OCI-M2 (cell line): ENCODE measurements around the gene ACTR3C.
A peak's percentile ranks its signal among the peaks of the same experiment; 100 is the strongest.

Experiments used
- DNase-seq: peaks from one replicate; lab custom pipeline; 2025; ENCODE audit not compliant: unreplicated experiment; lab: John Stamatoyannopoulos, UW

ACTR3C gene

DNA sequence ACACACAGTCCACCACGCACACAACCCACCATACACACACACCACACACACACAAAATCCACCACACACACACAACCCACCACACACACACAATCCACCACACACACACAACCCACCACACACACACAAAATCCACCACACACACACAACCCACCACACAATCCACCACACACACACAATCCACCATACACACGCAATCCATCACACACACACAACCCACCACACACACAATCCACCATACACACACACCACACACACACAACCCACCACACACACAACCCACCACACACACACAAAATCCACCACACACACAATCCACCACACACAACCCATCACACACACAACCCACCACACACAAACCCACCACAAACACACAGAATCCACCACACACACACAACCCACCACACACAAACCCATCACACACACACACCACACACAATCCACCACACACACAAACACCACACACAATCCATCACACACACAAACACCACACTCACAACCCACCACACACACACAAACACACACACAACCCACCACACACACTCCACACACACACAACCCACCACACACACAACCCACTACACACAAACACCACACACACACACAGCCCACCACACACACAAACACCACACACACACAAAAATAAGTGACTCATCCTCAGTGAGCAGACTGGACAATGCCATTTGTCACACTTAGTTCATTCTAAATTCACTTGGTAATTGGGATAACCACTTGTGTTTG is 36.4 kb upstream of the ACTR3C start:
- DNase-seq: no peak

- no peak for DNase-seq
Measured at GRCh38 chr7:150358988-150359621, 35.8 kb upstream of the ACTR3C start.

- DNase-seq: no peak
Measured at GRCh38 chr7:150358433-150358832, 35.1 kb upstream of the ACTR3C start.

DNA sequence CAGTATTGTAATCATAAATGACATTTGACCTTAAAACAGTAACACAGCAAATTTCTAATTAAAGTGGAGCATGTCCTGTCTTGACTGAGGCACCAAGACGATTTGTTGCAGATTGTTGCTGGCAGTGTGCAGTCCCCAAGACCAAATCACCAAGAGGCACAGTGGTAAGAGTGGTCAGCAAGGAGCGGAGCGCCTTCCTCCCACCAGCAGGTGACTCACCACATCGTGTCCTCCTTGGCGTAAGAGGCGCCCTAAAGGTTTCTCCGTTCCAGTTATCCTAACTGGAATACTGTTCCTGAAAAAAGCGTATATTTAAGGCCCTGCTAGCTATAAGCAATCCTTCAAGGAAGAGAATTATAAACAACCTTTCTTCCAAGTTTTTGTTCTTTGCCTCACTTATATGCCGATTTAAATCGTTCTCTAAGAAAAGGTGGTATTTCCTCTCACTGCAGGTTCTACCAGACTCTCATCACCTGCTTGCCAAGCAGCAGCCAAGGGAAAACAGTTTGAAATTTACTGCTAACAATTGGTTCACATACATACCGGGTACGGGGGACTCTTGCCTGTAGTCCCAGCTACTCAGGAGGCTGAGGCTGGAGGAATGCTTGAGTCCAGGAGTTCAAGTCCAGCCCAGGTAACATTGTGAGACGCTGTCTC is 34.6 kb upstream of the ACTR3C start:
- no peak for DNase-seq

DNA sequence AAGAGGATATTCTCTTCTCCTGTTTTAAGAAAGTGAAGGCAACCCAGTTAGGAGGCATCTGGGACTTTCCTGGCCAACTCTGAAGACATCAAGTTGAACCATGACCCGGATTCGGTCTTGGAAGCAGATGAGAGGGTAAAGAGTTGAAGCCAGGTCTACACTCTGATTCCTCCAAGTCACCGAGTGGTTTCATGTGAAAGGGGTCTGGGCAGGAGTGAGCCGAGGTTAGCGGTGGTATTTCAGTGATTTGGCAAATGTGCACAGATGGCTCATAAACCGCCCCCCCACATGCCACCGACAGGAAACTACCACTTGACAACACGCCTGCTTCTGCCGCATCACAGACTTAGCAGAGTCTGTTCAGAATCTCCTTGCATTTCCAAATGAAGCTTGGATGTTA is 33.9 kb upstream of the ACTR3C start:
- no peak for DNase-seq

- peak; percentile 58 for DNase-seq
Measured at GRCh38 chr7:150356265-150356897, 33.0 kb upstream of the ACTR3C start.

- DNase-seq: no peak
Measured at GRCh38 chr7:150355666-150356059, 32.3 kb upstream of the ACTR3C start.

- no peak for DNase-seq
Measured at GRCh38 chr7:150351587-150352194, 28.3 kb upstream of the ACTR3C start.

DNA sequence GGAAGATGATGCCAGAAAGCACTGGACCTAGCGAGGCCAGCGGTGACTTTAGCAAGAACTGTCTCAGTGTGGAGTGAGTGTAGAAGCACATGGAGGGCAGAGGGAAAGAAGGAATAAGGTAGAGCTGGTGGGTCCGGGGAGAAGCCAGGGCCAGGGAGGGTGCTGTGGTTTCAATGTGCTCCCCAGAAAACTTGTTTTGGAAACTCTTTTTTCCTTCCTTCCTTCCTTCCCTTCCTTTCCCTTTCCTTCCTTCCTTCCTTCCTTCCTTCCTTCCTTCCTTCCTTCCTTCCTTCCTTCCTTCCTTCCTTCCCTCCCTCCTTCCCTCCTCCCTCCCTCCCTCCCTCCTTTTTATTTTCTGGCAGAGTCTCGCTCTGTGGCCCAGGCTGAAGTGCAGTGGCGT is 23.6 kb upstream of the ACTR3C start:
- no peak for DNase-seq

DNA sequence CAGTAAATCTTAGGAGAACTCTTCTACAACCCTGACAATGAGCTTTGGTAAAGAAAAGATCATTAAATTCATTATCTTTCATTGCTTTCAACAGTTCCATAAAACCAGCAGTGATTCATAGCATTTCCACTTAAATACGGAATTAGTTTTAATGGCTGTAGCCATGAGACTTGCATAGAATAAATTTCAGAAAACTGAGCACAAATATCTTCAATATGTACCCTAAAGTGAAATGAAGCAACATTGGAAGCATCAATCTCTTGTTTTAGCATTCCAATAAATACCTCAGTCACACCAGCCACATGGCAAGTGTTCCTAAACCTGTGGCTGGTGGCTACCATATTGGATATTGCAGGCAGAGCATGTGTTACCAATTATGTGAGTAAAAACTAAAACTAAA is 21.7 kb upstream of the ACTR3C start:
- DNase-seq: no peak

- DNase-seq: no peak
Measured at GRCh38 chr7:150344299-150344698, 21.0 kb upstream of the ACTR3C start.

DNA sequence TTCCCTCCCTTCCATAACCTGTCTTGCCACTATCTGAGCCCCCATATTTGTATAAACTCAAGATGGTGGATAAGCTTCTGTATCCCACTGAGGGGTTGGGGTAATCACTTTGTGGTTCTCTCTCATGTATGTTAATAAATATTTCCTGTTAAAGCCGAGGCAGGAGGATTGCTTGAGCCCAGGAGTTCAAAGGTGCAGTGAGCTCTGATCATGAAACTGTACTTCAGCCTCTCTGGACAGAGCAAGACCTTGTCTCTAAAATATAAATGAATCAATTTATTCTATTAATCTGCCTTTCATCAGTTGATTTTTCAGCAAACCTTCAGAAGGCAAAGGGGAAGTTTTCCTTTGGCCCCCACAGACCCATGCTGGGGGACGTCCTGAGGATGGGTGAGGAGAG is 19.9 kb upstream of the ACTR3C start:
- DNase-seq: no peak

DNA sequence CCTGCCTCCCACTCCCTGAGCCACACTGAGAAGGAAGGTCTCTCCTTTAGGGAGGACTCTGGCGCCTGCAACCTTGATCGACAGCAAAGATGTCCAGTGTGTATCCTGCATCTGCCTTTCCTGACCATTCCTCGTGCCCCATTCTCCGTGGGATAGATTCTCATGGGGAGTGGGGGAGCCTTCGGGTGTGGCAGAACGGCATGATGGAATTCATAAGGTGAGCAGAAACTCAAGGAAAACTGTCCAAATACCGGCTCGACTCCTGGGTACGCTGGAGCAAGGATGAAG is 18.7 kb upstream of the ACTR3C start:
- no peak for DNase-seq

- DNase-seq: no peak
Measured at GRCh38 chr7:150341263-150342120, 18.1 kb upstream of the ACTR3C start, which contains the start of gene RARRES2. Gene RARRES2, minus strand, starts transcription at chr7:150341629. Its CDS starts 1,020 bp downstream, at chr7:150340609.

DNA sequence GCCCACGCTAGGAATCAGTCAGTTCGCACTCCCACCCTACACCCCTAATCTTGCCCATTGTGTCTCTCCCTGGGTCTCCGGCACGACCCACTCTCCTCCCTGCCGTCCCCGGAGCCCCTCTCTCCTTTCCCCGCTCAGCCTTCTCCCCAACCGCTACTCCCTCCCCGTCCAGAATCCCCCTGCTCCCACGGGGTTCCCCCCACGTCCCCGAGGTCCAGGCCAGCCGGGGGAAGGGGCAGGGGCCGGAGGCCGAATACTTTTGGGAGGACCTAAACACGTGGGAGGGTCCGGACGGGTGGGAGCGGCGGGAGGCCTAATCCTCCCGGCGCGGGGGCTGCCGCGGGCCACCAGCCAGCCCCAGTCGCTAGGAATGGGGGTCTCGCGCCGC is 17.5 kb upstream of the ACTR3C start:
- no peak for DNase-seq

- DNase-seq: no peak
Measured at GRCh38 chr7:150340024-150340749, 16.8 kb upstream of the ACTR3C start.

- DNase-seq: no peak
Measured at GRCh38 chr7:150339409-150339809, 16.1 kb upstream of the ACTR3C start.

- DNase-seq: no peak
Measured at GRCh38 chr7:150338166-150338829, 15.0 kb upstream of the ACTR3C start.

- no peak for DNase-seq
Measured at GRCh38 chr7:150337659-150338081, 14.3 kb upstream of the ACTR3C start.
